OCI-LY3 (cell line): ENCODE results near the gene EFNA4.

Experiments used
- H2AFZ ChIP-seq: fragments of 200-600, 300-600 bp; shearing (Covaris generic); 2 replicates; pipeline ENCODE4 v1.6.0; 2014; ENCODE audit warnings: antibody characterized with exemption, low read depth, low read length
- H3K27ac ChIP-seq: fragments of 200-600, 300-600 bp; sonication (generic); 2 replicates; pipeline ENCODE4 v1.5.1; 2014; ENCODE audit warnings: mild to moderate bottlenecking, low read length, moderate library complexity, mixed read lengths
- H3K27me3 ChIP-seq: fragments of 200-600, 300-600 bp; sonication (generic); 2 replicates; pipeline ENCODE4 v1.6.1; 2014; ENCODE audit warnings: low read depth, low read length, mixed read lengths
- H3K36me3 ChIP-seq: fragments of 200-600, 300-600 bp; sonication (generic); replicated peaks from 2 replicates; pipeline ENCODE3; 2014; ENCODE audit warnings: low read depth, low read length, mixed read lengths
- H3K4me1 ChIP-seq: fragments of 300-600, 200-600 bp; sonication (generic); 2 replicates; pipeline ENCODE4 v1.6.1; 2014; ENCODE audit warnings: low read length, mixed read lengths
- H3K4me2 ChIP-seq: fragments of 200-600, 300-600 bp; sonication (generic); 2 replicates; pipeline ENCODE4 v1.6.1; 2014; ENCODE audit warnings: low read length, mixed read lengths
- H3K4me3 ChIP-seq: fragments of 300-600, 200-600 bp; sonication (generic); 2 replicates; pipeline ENCODE4 v1.5.1; 2014; ENCODE audit warnings: antibody characterized with exemption, mild to moderate bottlenecking, low read length, moderate library complexity
- H3K79me2 ChIP-seq: fragments of 300-600, 200-600 bp; shearing (Covaris generic); 2 replicates; pipeline ENCODE4 v1.6.1; 2014; ENCODE audit warnings: mild to moderate bottlenecking, low read length, mixed read lengths
- H3K9ac ChIP-seq: fragments of 300-600, 200-600 bp; shearing (Covaris generic); 2 replicates; pipeline ENCODE4 v1.6.0; 2014; ENCODE audit warnings: mild to moderate bottlenecking, low read length, moderate library complexity
- H3K9me3 ChIP-seq: fragments of 200-600, 300-600 bp; shearing (Covaris generic); 2 replicates; pipeline ENCODE4 v1.6.1; 2014; ENCODE audit warnings: low read length, mixed read lengths; ENCODE audit not compliant: insufficient read depth
- H4K20me1 ChIP-seq: fragments of 200-600, 300-600 bp; sonication (generic); 2 replicates; pipeline ENCODE4 v1.6.1; 2016; ENCODE audit warnings: low read length, mixed read lengths; ENCODE audit not compliant: insufficient read depth
- EZH2phosphoT487 ChIP-seq: fragments of 200-600 bp; shearing (Covaris generic); IDR thresholded peaks from 2 replicates; pipeline ENCODE4 v1.6.1; 2018; ENCODE audit warnings: antibody characterized with exemption, mixed run types, low read depth
- TF ChIP-seq, protein P1 (sequence below): fragments of 200-600, 300-600 bp; sonication (generic); IDR thresholded peaks from 2 replicates; pipeline ENCODE4 v1.5.1; 2014; ENCODE audit warnings: antibody characterized with exemption, low read length, low read depth

EFNA4 gene

DNA sequence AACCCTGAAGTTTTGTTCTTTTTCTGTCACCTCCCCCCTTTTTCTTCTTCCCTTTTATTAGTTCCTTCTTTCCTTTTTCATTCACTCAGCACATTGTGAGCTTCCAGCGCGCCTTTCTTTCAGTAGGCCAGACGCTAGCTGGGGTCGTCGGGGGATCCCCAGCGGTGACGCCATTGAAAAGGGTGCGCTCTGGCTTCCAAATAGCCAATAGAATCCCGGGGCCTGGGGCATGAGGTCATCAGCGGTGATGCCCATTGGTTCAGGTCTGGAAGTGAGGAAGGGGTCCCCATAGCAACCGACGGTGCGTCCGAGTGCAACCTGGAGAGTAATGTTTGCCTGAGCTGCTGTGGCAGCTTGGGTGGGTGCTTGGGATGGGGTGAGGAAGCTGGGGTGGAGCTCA, 8.2 kb downstream of the EFNA4 start:
- no peak overlapping the region for H3K27ac ChIP-seq
- no peak overlapping the region for H3K4me2 ChIP-seq
- H3K79me2 ChIP-seq: no peaks in the 10 kb centered on the region
- H2AFZ ChIP-seq: no peak overlapping the region
- H4K20me1 ChIP-seq: no peaks in the 10 kb centered on the region
- no peak overlapping the region for H3K4me3 ChIP-seq
- H3K9ac ChIP-seq: no peak overlapping the region
- TF ChIP-seq, protein P1, sequence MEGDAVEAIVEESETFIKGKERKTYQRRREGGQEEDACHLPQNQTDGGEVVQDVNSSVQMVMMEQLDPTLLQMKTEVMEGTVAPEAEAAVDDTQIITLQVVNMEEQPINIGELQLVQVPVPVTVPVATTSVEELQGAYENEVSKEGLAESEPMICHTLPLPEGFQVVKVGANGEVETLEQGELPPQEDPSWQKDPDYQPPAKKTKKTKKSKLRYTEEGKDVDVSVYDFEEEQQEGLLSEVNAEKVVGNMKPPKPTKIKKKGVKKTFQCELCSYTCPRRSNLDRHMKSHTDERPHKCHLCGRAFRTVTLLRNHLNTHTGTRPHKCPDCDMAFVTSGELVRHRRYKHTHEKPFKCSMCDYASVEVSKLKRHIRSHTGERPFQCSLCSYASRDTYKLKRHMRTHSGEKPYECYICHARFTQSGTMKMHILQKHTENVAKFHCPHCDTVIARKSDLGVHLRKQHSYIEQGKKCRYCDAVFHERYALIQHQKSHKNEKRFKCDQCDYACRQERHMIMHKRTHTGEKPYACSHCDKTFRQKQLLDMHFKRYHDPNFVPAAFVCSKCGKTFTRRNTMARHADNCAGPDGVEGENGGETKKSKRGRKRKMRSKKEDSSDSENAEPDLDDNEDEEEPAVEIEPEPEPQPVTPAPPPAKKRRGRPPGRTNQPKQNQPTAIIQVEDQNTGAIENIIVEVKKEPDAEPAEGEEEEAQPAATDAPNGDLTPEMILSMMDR: no peak
- no peak for TF ChIP-seq EZH2phosphoT487
- no peaks in the 10 kb centered on the region for H3K9me3 ChIP-seq
- H3K27me3 ChIP-seq: no peaks in the 10 kb centered on the region
- peaks cover 12% of the 10 kb centered on the region for H3K4me1 ChIP-seq
- H3K36me3 ChIP-seq: peaks cover 25% of the 10 kb centered on the region

DNA sequence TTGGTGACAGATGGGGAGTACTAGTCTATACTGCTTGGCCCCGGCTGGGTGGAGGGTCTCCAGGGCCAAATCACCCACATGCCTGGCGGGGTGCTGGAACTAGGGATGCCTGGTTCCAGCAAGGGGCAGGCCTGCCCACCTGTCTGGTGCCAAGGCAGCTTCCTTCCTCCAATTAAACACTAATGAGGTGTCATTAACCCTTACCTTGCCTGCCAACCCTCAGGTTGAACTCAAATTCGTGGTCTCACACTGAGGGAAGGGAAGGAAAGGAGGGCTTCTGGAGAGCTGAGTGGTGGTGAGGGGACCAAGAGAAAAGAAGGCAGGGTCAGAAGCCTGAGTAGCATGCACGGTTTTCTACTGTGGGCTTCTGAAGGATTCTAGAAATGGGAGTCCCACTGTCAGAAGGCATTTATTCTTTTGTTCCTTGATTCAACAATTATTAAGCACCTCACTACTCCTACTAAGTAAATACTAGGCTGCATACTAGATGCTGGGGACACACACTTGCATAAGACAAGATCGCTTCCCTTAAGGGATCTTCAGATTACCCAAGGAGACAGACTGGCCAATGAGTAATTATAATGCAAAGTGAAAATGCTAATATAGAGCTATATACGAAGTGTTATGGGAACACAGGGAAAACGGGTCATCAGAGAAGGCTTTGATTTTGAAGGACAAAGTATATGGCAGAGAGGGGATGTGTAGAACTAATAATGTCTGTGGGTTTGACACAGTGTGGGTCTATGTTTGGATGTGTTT, 9.2 kb downstream of the EFNA4 start:
- H3K4me3 ChIP-seq: no peak overlapping the region
- H3K27me3 ChIP-seq: no peaks in the 10 kb centered on the region
- no peaks in the 10 kb centered on the region for H3K9me3 ChIP-seq
- peaks cover 14% of the 10 kb centered on the region for H3K4me1 ChIP-seq
- H2AFZ ChIP-seq: no peak overlapping the region
- H3K27ac ChIP-seq: no peak overlapping the region
- H3K36me3 ChIP-seq: peaks cover 19% of the 10 kb centered on the region
- TF ChIP-seq EZH2phosphoT487: no peak
- TF ChIP-seq, protein P1: no peak
- H3K9ac ChIP-seq: no peak overlapping the region
- no peak overlapping the region for H3K4me2 ChIP-seq
- H4K20me1 ChIP-seq: no peaks in the 10 kb centered on the region
- no peaks in the 10 kb centered on the region for H3K79me2 ChIP-seq

DNA sequence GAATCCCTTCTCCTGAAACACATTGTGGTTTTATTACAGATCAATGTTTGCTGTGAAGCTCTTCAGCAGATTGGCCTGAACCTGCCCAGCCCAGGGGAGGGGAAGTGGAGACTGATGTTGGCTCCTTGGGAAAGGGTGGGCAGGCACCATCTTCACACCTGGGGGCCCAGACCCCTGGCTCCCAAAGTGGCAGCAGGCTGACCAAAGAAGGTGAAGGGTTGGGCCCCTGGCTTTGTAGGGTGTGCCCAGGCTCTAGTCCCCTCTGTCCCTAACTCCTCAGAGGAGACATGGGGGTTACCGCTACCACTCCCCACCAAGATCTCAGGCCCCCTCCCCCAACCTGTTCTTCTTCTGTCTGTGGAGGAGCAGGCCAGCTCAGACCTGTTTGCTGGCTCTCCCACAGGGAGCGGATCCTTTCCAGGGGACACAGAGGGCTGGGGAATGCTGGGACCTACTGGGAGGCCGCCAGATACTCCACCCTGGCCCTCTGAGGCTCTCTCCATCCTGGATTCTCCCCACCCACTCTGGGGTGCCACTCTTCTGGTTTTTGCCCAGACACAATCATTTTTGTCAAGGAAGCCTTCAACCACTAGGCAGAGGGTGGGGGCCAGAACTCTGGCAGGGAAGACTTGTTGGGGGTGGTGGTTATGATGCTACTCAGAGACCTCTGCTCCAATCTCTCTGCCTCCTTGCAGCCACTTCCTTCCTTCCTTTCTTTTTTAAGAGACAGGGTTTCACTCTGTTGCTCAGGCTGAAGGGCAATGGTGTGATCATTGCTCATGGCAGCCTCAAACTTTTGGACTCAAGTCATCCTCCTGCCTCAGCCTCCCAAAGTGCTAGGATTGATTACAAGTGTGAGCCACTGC, 10.1 kb downstream of the EFNA4 start:
- Histone ChIP-seq H3K27ac (no peak overlapping the region), H3K4me1 (peaks cover 17% of the 10 kb centered on the region), H4K20me1 (no peaks in the 10 kb centered on the region), H3K79me2 (no peaks in the 10 kb centered on the region), H3K27me3 (no peaks in the 10 kb centered on the region), H3K9ac (no peak overlapping the region), H2AFZ (no peak overlapping the region), H3K4me2 (no peak overlapping the region), H3K4me3 (no peak overlapping the region), H3K9me3 (no peaks in the 10 kb centered on the region), H3K36me3 (peaks cover 17% of the 10 kb centered on the region)
- TF ChIP-seq, protein P1: no peak
- TF ChIP-seq EZH2phosphoT487: no peak

DNA sequence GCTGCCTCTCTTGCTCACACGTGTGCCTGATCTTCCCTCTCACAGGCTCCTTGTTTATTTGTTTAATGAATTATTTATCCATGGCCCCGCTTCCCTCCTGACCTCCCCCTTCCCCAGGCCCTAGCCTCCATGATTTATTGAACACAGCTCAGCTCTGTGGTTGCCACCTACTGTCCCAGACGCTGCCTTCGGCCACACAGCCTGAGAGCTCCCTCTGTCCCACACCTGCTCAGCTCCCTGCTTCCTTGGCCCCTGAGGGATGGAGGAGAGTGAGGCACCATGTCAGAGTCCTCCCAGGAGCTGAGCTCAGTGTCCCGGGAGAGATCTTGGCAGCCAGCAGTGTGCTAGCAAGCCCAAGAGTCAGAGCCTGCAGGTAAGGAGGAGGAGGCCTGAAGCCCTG, 12.0 kb downstream of the EFNA4 start:
- H3K4me2 ChIP-seq: no peak overlapping the region
- no peak overlapping the region for H3K27ac ChIP-seq
- no peaks in the 10 kb centered on the region for H4K20me1 ChIP-seq
- no peak overlapping the region for H3K4me3 ChIP-seq
- H2AFZ ChIP-seq: no peak overlapping the region
- H3K4me1 ChIP-seq: peaks cover 26% of the 10 kb centered on the region
- H3K27me3 ChIP-seq: peaks cover 14% of the 10 kb centered on the region
- no peaks in the 10 kb centered on the region for H3K79me2 ChIP-seq
- H3K36me3 ChIP-seq: no peaks in the 10 kb centered on the region
- H3K9ac ChIP-seq: no peak overlapping the region
- H3K9me3 ChIP-seq: no peaks in the 10 kb centered on the region
- TF ChIP-seq, protein P1: no peak
- TF ChIP-seq EZH2phosphoT487: no peak
